HCT116 (cell line): ENCODE results near the gene FAM171A2. TPM values are rescaled to one million over a fixed set of nuclear protein-coding genes. Genes with fewer than 3 reads are reported as not detected.

Experiments
- ATAC-seq: fragments of 200-7000 bp; cut with Tn5 transposase; 2 replicates; pipeline ENCODE4 v1.9.1; 2020; ENCODE audit warnings: mild to moderate bottlenecking, moderate library complexity
- BruUV-seq: library from RNA; stranded (reverse); fragments of 400-500 nt; replicated peaks from 2 replicates; lab custom pipeline; 2021; lab: Mats Ljungman, UMichigan
- CTCF ChIA-PET: fragments of 300-600 bp; sonication (Branson Sonifier 250); formaldehyde crosslinking; loops from one replicate; lab custom pipeline; 2021; ENCODE audit warnings: antibody characterized with exemption; lab: Charles Lee
- POLR2A ChIA-PET: fragments of 300-600, 350-600 bp; sonication (Branson Sonifier 250); formaldehyde crosslinking; loops from one replicate; lab custom pipeline; 2021; ENCODE audit warnings: antibody characterized with exemption; lab: Charles Lee
- RAD21 ChIA-PET, 2 experiments: fragments of 300-600 bp; sonication (Branson Sonifier 250); formaldehyde crosslinking; loops; one replicate each; lab custom pipeline; 2023; ENCODE audit warnings: low total read pairs in 2 of 2; ENCODE audit not compliant: uncharacterized antibody in 2 of 2, unreplicated experiment in 2 of 2, low non-redundant PET in 1 of 2; lab: Charles Lee
- DNase-seq: peaks from one replicate; pipeline ENCODE4 v3.0.0-alpha.2; 2010; ENCODE audit warnings: low read depth, low spot score
- H2AFZ ChIP-seq: fragments of 200-600 bp; shearing (Covaris generic), sonication (generic); 2 replicates; pipeline ENCODE4 v1.6.1; 2017; ENCODE audit warnings: low read depth, mixed run types, mixed read lengths, antibody characterized with exemption, low read length; ENCODE audit not compliant: poor library complexity, severe bottlenecking
- H3K27ac ChIP-seq: 2 replicates; pipeline ENCODE4 v1.5.1; 2012; ENCODE audit warnings: low read depth, low read length
- H3K27me3 ChIP-seq: fragments of 200-600 bp; sonication (generic); 2 replicates; pipeline ENCODE4 v1.6.1; 2016; ENCODE audit warnings: mixed run types, low read length, mixed read lengths; ENCODE audit not compliant: insufficient read depth
- H3K36me3 ChIP-seq, 2 experiments: fragments of 200-500 bp in 1 of 2; fragments of 200-600 bp in 1 of 2; sonication (Bioruptor generic) in 1 of 2; sonication (generic) in 1 of 2; 2 replicates each; pipeline versions ENCODE4 v1.5.1 to v1.6.1; 2014 to 2016; ENCODE audit warnings: low read length in 2 of 2, inconsistent platforms in 1 of 2, mixed read lengths in 1 of 2, mixed run types in 1 of 2; ENCODE audit not compliant: insufficient read depth in 2 of 2, control insufficient read depth in 1 of 2
- H3K4me1 ChIP-seq, 2 experiments: fragments of 200-600 bp in 1 of 2; sonication (generic) in 1 of 2; 2 replicates each; pipeline versions ENCODE4 v1.5.1 to v1.6.1; 2012 to 2017; ENCODE audit warnings: low read length in 2 of 2, inconsistent platforms in 1 of 2, mild to moderate bottlenecking in 1 of 2, mixed read lengths in 1 of 2, mixed run types in 1 of 2, moderate library complexity in 1 of 2; ENCODE audit not compliant: insufficient read depth in 2 of 2, control insufficient read depth in 1 of 2
- H3K4me2 ChIP-seq: fragments of 200-600 bp; sonication (generic); 2 replicates; pipeline ENCODE4 v1.6.1; 2017; ENCODE audit warnings: mixed run types, low read length, mixed read lengths
- H3K4me3 ChIP-seq, 2 experiments: fragments of 200-600 bp in 1 of 2; sonication (generic) in 1 of 2; replicated peaks in 1 of 2; 2 replicates each; pipeline ENCODE4 v1.5.1; 2011 to 2016; ENCODE audit warnings: low read length in 2 of 2, control low read depth in 1 of 2, low read depth in 1 of 2, mild to moderate bottlenecking in 1 of 2, mixed read lengths in 1 of 2, mixed run types in 1 of 2
- H3K79me2 ChIP-seq: fragments of 200-600 bp; sonication (generic); 2 replicates; pipeline ENCODE4 v1.6.1; 2017; ENCODE audit warnings: mild to moderate bottlenecking, mixed run types, low read length, moderate library complexity, mixed read lengths; ENCODE audit not compliant: insufficient read depth
- H3K9ac ChIP-seq: fragments of 200-600 bp; sonication (generic); 2 replicates; pipeline ENCODE4 v1.6.1; 2016; ENCODE audit warnings: low read length, mixed read lengths
- H3K9me2 ChIP-seq: fragments of 200-600 bp; sonication (generic), shearing (Covaris generic); 2 replicates; pipeline ENCODE4 v1.6.1; 2017; ENCODE audit warnings: mixed run types, mild to moderate bottlenecking, moderate library complexity; ENCODE audit not compliant: insufficient read depth
- H3K9me3 ChIP-seq, 2 experiments: fragments of 200-500 bp in 1 of 2; fragments of 200-600 bp in 1 of 2; sonication (Bioruptor generic) in 1 of 2; sonication (generic) in 1 of 2; 2 replicates each; pipeline ENCODE4 v1.6.1; 2014 to 2017; ENCODE audit warnings: low read length in 2 of 2, mixed read lengths in 2 of 2, inconsistent platforms in 1 of 2, low read depth in 1 of 2, mild to moderate bottlenecking in 1 of 2, mixed run types in 1 of 2, moderate library complexity in 1 of 2; ENCODE audit not compliant: control insufficient read depth in 1 of 2, insufficient read depth in 1 of 2
- H4K20me1 ChIP-seq: fragments of 200-600 bp; sonication (generic), shearing (Covaris generic); 2 replicates; pipeline ENCODE4 v1.6.1; 2017; ENCODE audit warnings: mixed run types, mild to moderate bottlenecking, moderate library complexity; ENCODE audit not compliant: insufficient read depth
- CTCF ChIP-seq, 3 experiments: fragments of 200-600 bp in 1 of 3; sonication (generic) in 1 of 3; IDR thresholded peaks in 2 of 3; conservative IDR thresholded peaks in 1 of 3; 2 replicates each; pipeline ENCODE4 v1.5.1; 2012 to 2017; ENCODE audit warnings: low read depth in 2 of 3, low read length in 2 of 3, antibody characterized with exemption in 1 of 3, borderline replicate concordance in 1 of 3, control low read depth in 1 of 3, mild to moderate bottlenecking in 1 of 3, mixed read lengths in 1 of 3, mixed run types in 1 of 3, moderate library complexity in 1 of 3; ENCODE audit not compliant: insufficient read depth in 1 of 3
- SIN3A ChIP-seq: IDR thresholded peaks from 2 replicates; pipeline ENCODE4 v1.6.1; 2012; ENCODE audit warnings: low read depth
- intact Hi-C: fragments of 100-400 bp; cut with micrococcal nuclease; formaldehyde crosslinking; loops from 2 replicates; pipeline ENCODE4 v1.10.0; 2022
- total RNA-seq: library from RNA; stranded (reverse); gene quantifications from one replicate; pipeline ENCODE4 v1.2.1, GENCODE V29; 2021; ENCODE audit not compliant: unreplicated experiment

Gene FAM171A2
- total RNA-seq, 1 experiment from 2014 or later, result 18.0 TPM

- BruUV-seq, result no TSS peak
- intact Hi-C loops, result loop anchor here (10.0 kb wide), 1 partner anchor 455 kb away; the partner anchor contains the start of gene MPP2
- CTCF ChIA-PET, result interaction anchor here (0.9 to 1.5 kb wide), 2 partner anchors 9 to 16 kb away, joined by 3 read pairs; no protein-coding TSS in a partner anchor
Observed at GRCh38 chr17:44360144-44360533, 3.5 kb downstream of the FAM171A2 start.

More at GRCh38 chr17:44360144-44360533, 3.5 kb downstream of the FAM171A2 start:
- TF ChIP-seq SIN3A (no peak), CTCF (IDR thresholded peaks at IDR 0.05 in 2 of 3, conservative IDR thresholded peaks at IDR 0.05 in 1 of 3; ENCODE audit: borderline replicate concordance in 1 of 3, insufficient read depth in 1 of 3, low read depth in 2 of 3, low read length in 2 of 3) (no peak)
- no peak for DNase-seq
- POLR2A ChIA-PET, result no interaction called here
- no peaks in the 10 kb centered on the region for H3K27me3 ChIP-seq
- no peak overlapping the region for H3K4me2 ChIP-seq
- no peaks in the 10 kb centered on the region for H3K79me2 ChIP-seq
- no peak overlapping the region for H3K27ac ChIP-seq
- RAD21 ChIA-PET, result no interaction called here
- H3K4me3 ChIP-seq, result no peak overlapping the region
- H3K9me2 ChIP-seq, result no peaks in the 10 kb centered on the region
- no peaks in the 10 kb centered on the region for H4K20me1 ChIP-seq
- no peak for ATAC-seq
- no peak overlapping the region for H3K9ac ChIP-seq
- no peak overlapping the region for H2AFZ ChIP-seq
- no peaks in the 10 kb centered on the region for H3K9me3 ChIP-seq
- no peaks in the 10 kb centered on the region for H3K36me3 ChIP-seq
- peaks cover 7 to 27% of the 10 kb centered on the region in 2 experiments; a peak in 3 of 4 replicates for H3K4me1 ChIP-seq
